HG03175 (cell line): ENCODE data around the gene BCAS4.
"Not testable (repeated sequence)": the region's sequence is repeated elsewhere in the genome, so short reads cannot be mapped to it uniquely, and the experiment has no call there.

Experiments
- ATAC-seq: cut with Tn5 transposase; IDR thresholded peaks from one replicate; pipeline ENCODE4 v1.9.1; 2021; ENCODE audit warnings: mild to moderate bottlenecking, moderate library complexity; ENCODE audit not compliant: unreplicated experiment

BCAS4 gene

DNA sequence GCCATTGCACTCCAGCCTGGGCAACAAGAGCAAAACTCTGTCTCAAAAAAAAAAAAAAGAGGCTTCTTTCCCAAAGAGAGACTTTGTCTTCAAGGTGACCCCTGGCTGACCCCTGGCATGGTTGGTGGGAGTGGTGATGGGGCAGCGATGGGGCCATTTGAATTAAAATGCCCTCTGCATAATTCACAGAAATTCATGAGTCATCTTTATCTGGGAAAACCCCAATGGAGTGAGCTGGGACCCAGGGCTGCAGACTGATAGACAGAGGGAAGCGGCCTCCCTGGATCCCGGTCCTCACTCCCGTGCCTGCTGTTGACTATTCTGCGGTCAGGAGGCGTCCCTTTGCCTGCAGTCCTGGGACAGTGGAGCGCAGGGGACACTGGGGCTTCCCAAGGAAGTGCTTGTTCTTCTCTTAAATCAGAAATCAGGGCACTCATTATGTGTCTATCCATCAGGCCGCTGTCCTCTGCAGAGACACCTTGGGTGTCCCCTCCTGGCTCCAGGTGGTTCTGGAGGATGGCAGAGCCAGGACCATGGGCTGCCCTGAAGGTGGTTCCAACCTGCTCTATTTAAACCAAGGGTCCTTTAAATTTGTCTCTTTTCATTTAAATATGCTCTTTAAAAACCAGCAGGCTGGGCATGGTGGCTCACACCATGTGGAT is 23.3 kb upstream of the BCAS4 start:
- not testable (repeated sequence) for ATAC-seq

DNA sequence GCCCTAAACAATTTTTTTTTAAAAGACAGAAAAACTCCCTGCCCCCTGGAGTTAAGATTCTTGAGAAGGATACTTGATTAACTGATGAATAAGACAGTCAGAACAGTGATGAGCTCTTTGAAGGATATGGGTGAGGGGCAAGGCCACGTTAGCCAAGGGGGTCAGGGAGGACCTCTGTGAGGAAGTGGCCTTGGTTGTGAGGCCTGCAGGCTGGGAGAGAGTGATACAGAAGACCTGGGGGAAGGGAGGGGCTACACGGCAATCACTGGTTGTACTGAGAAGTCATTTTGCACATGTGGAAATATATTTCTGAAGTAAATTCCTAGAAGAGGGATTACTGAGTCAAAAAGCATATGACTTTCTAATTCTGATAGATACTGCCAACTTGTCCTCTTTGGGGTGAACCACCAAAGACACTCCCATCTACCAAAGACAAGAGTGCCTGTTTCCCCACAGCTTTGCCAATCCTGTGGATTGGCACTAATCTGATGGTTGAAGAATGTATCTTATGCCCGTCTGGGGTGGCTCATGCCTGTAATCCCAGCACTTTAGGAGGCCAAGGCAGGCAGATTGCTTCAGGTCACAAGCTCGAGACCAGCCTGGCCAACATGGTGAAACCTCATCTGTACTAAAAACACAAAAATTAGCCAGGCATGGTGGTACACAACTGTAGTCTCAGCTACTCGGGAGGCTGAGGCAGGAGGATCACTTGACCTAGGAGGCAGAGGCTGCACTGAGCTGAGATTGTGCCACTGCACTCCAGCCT is 22.3 kb upstream of the BCAS4 start:
- no peak for ATAC-seq

- ATAC-seq = no peak
Observed at GRCh38 chr20:50774515-50774914, 20.3 kb upstream of the BCAS4 start.

DNA sequence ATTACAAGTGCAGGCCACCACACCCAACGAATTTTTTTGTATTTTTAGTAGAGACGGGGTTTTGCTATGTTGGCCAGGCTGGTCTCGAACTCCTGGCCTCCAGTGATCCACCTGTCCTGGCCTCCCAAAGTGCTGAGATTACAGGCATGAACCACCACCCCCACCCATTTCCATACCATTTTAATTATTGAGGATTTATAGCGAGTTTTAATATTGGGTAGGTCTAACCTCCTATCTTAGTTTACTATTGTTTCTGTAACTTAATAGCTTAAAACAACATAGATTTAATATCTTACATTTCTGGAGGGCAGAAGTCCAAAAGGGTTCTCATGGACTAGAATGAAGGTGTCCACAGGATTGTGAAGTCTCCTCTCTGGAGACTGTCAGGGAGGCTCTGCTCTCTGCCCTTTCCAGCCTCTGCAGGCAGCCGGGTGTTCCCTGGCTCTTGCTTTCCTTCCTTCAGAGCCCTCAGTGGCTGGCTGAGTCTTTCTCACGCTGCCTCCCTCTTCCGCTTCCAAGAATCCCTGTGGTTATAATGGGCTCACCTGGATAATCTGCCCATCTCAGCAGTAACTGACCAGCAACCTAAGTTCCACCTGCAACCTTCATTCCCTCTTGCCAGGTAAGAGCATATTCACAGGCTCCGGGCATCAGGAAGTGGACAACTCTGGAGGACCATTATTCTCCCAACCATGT is 18.6 kb upstream of the BCAS4 start:
- no peak for ATAC-seq

- ATAC-seq = no peak
Observed at GRCh38 chr20:50777373-50777772, 17.5 kb upstream of the BCAS4 start.

- not testable (repeated sequence) for ATAC-seq
Observed at GRCh38 chr20:50778994-50779393, 15.9 kb upstream of the BCAS4 start.

- ATAC-seq = no peak
Observed at GRCh38 chr20:50783390-50783789, 11.5 kb upstream of the BCAS4 start.

- ATAC-seq = no peak
Observed at GRCh38 chr20:50783903-50784302, 11.0 kb upstream of the BCAS4 start.

- no peak for ATAC-seq
Observed at GRCh38 chr20:50784464-50784863, 10.4 kb upstream of the BCAS4 start.

GRCh38 chr20:50786703-50787102 is 8.2 kb upstream of the BCAS4 start:
- ATAC-seq = no peak

DNA sequence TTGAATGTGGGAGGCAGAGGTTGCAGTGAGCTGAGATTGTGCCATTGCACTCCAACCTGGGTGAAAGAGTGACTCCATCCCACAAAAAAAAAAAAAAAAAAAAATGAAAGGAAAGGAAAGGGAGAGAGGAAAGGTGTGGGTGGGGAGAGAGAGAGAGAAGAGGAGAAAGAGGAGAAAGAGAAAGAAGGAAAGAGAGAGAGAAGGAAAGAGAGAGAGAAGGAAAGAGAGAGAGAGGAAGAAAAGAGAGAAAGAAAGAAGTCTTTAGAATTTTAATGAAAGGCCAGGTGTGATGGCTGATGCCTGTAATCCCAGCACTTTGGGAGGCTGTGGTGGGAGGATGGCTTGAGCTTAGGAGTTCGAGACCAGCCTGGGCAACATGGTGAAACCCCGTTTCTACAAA is 7.7 kb upstream of the BCAS4 start:
- ATAC-seq = no peak

- ATAC-seq = no peak
Observed at GRCh38 chr20:50788045-50788991, 6.5 kb upstream of the BCAS4 start.

DNA sequence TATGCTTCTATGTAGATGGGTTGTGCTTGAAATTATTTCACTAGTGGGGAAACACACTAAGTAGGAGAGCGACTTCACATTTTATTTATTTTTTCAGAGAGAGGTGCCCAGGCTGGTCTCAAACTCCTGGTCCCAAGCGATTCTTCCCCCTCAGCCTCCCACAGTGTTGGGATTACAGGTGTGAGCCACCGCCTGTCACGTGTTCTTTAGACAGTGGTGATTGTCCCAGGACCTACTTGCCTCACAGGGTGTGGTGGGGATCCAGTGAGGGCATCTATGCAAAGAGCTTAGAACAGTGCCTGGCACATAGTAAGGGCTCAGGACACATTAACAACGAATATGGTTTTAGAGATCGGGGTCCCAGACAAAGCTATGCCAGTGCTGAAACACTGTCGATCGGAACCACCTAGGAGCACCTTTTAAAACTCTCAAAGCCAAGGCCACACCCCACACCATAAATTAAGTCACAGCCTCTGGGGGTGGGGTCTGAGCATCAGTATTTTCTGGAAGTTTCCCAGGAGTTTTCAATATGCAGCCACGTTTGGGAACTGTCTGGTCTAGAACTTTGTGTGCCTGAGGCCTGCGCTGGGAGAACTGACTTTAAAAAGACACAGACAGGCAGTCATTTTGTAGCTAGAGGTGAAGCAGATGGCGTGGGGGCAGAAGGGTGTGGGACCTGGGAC is 4.8 kb upstream of the BCAS4 start:
- ATAC-seq = no peak

- ATAC-seq = peak; percentile 66
Observed at GRCh38 chr20:50790651-50791277, 4.1 kb upstream of the BCAS4 start.

DNA sequence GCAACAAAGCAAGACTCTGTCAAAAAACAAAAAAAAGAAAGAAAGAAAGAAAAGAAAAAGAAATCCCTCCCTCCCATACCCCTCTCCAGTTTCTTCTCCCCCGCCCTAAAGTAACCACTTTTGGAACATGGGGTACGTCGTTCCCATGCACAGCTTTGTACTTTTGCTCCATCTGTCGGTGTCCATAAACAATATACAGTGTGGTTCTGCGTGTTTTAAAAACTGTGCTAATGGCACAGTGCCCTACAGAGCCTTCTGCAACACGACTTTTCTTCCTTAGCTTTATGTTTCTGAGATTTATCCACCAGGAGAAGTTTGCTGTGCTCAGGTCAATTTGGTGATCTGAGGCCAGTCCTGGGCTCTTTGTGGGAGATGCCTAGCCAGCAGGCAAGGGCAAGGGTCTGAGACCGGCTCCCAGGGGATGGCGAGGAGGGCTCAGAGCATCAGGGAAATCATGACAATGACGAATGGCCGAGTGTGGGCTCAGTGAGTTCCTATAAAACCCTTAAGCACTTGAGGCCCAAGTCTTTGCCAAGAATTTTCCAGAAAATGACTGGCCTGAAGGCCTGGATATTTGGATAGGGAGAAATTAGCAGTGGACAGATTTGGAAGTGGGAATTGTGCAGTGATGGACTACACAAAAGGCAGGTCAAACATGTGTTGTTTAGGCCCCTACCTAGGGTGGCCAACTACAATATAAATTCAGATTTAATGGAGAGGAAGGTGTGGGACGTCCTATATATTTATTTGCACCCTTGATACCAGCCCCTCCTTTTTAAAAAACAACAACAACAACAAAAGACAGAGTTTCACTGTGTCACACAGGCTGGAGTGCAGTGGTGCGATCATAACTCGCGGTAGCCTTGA is 1.9 kb upstream of the BCAS4 start:
- no peak for ATAC-seq

DNA sequence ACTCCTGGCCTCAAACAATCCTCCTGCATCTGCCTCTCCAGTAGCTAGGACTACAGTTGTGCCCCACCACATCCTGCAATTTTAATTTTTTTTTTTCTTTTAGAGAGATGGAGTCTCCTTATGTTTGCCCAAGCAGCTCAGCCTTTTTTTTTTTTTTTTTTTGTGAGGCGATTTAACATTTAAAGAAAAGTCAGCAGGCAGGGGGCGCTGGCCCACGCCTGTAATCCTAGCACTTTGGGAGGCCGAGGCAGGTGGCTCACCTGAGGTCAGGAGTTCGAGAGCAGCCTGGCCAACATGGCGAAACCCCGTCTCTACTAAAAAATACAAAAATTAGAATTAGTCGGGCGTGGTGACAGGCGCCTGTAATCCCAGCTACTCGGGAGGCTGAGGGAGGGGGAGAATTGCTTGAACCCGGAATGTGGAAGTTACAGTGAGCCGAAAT is 1.3 kb upstream of the BCAS4 start:
- not testable (repeated sequence) for ATAC-seq

GRCh38 chr20:50794181-50794845 is 548 bp upstream of the BCAS4 start:
- no peak for ATAC-seq

DNA sequence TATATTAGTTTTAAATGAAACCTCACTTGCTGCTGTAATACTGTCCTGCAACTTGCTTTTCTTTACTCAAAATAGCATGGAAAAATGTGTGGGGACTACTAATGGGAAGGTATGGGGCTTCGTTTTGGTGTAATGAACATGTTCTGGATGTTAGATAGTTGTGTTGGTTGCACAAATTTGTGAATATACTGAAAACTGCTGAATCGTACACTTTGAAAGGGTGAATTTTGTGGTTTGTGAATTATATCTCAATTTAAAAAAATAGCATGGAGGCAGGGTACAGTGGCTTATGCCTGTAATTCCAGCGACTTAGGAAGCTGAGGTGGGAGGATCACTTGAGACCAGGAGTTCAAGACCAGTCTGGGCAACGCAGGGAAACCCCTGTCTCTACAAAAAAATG is 2.3 kb downstream of the BCAS4 start:
- no peak for ATAC-seq
